ES-I3 (cell line): ENCODE data around the gene KDM5B.
"Not testable (repeated sequence)": the region's sequence is repeated elsewhere in the genome, so short reads cannot be mapped to it uniquely, and the experiment has no call there.

ENCODE experiments used
- H3K36me3 ChIP-seq: 2 replicates; pipeline ENCODE4 v1.6.1; 2013; ENCODE audit warnings: mild to moderate bottlenecking, low read length, control low read depth, moderate library complexity; ENCODE audit not compliant: insufficient read depth
- H3K4me1 ChIP-seq: 2 replicates; pipeline ENCODE4 v1.6.1; 2013; ENCODE audit warnings: mild to moderate bottlenecking, control low read depth, low read length; ENCODE audit not compliant: insufficient read depth
- H3K9ac ChIP-seq: 2 replicates; pipeline ENCODE4 v1.6.1; 2013; ENCODE audit warnings: low read depth, mild to moderate bottlenecking, low read length, moderate library complexity
- H3K9me3 ChIP-seq: 2 replicates; pipeline ENCODE4 v1.6.1; 2013; ENCODE audit warnings: mild to moderate bottlenecking, low read length, moderate library complexity; ENCODE audit not compliant: control insufficient read depth, insufficient read depth

KDM5B gene

DNA sequence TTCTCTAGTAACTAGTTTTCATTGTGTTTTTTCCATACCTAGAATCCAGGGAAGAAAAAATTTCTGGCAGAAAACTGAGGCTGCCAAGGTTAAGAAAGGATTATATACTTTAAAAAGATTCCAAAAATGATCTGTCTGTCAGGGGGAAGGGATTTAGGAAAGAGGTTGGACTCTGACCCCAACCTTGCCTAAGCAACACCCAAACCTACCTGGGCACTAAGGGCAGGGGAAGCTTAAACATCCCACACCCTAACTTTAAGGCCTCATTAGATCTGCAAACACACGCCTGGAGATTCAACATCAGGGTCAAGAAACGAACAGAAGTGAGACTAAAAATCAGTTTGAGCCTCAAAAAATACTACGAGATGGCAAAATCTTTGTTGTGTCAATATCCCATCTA is 19.4 kb downstream of the KDM5B start:
- Histone ChIP-seq H3K36me3 (no peaks in the 10 kb centered on the region), H3K4me1 (no peaks in the 10 kb centered on the region), H3K9ac (no peak overlapping the region), H3K9me3 (no peaks in the 10 kb centered on the region)

DNA sequence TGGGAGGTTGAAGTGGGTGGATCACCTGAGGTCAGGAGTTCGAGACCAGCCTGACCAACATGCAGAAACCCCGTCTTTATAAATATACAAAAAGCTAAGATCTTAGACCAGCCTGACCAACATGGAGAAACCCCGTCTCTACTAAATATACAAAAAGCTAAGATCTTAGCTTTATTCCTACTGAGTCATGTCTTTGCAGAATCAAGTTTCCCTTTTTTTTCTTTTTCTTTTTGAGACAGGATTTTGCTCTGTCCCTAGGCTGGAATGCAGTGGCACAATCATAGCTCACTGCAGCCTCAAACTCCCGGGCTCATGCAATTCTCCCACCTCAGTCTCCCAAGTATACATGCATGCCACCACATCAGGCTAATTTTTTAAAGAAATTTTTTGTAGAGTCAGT is 21.4 kb downstream of the KDM5B start:
- no peaks in the 10 kb centered on the region for H3K36me3 ChIP-seq
- no peak overlapping the region for H3K9ac ChIP-seq
- H3K4me1 ChIP-seq: no peaks in the 10 kb centered on the region
- no peaks in the 10 kb centered on the region for H3K9me3 ChIP-seq

DNA sequence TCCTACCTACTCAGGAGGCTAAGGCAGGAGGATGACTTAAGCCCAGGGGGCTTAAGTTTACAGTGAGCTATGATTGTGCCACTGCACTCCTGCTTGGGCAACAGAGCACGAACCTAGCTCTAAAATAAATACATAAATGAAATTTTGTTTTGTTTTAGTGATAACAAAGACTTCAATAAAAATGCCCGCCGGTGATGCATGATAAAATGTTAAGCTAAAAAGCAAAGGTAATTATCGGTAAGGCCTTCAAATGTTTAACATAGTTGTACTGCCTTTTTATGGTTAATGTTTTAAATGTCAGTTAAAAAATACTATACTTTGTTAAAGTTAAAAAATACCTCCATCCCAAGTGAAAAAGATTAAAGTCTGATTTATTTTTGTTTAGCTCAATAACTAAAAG is 27.0 kb downstream of the KDM5B start:
- Histone ChIP-seq H3K36me3 (0 out of 2 replicates have a peak, but pooled peaks cover 3% of the 10 kb centered on the region), H3K9me3 (no peaks in the 10 kb centered on the region), H3K9ac (no peak overlapping the region), H3K4me1 (no peaks in the 10 kb centered on the region)

DNA sequence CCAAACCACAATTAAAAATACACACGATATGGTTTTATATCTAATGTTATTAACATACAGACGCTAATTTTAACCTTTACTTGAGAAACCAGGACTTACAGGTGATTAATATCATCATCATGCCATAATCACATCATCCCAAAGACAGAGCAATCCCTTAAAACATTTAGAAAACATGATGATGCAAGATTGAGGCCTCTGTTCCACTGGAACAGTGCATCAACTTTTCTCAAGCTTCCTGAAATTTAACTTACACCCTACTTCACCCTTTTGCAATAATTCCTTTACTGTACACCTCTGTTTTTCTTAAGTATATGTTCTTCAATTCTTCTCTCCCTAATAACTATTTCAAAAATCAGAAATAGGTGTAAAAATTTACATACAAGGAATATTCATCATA is 38.1 kb downstream of the KDM5B start:
- no peaks in the 10 kb centered on the region for H3K4me1 ChIP-seq
- no peak overlapping the region for H3K9ac ChIP-seq
- peaks cover 15% of the 10 kb centered on the region for H3K36me3 ChIP-seq
- H3K9me3 ChIP-seq: no peaks in the 10 kb centered on the region

DNA sequence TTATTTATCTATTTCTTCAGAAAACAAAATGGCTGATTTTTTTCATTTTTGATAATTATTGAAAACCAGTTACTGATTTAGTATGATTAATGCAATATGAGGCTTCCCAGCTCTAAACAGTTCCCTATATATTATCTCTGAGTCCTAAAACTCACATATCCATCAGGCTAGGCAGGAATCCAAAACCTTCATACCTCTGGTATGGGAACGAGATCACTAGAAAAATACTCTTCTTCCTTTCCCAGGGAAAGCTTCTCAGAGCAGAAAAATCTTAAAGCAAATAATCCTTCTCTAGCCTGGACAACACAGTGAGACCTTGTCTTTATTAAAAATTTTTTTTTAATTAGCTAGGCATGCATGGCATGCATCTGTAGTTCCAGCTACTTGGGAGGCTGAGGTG is 42.5 kb downstream of the KDM5B start:
- Histone ChIP-seq H3K36me3 (peaks cover 11% of the 10 kb centered on the region), H3K9ac (no peak overlapping the region)

DNA sequence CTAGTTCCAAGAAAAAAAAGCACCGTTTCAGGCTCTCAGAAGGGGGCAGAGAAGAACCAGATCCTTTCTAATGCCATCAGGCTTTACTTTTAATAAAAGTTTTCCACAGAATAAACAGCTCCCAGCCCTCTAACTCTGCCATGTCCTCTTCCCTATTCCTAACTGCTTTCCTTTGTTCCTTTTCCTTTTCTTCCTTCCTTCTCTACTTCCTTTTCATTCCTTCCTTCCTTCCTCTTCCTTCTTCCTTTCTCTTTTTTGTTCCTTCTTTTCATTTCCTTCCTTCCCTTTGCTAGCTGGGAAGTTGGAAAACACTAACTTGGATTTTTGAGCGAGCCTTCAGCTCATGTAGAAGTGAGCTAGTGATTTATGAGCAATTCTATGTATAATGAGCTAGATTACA is 46.2 kb downstream of the KDM5B start:
- H3K36me3 ChIP-seq: peaks cover 25% of the 10 kb centered on the region
- no peak overlapping the region for H3K9ac ChIP-seq
- no peaks in the 10 kb centered on the region for H3K4me1 ChIP-seq
- no peaks in the 10 kb centered on the region for H3K9me3 ChIP-seq

More for the DNA sequence above, 42.5 kb downstream of the KDM5B start:
- H3K9me3 ChIP-seq: no peaks in the 10 kb centered on the region
- no peaks in the 10 kb centered on the region for H3K4me1 ChIP-seq

DNA sequence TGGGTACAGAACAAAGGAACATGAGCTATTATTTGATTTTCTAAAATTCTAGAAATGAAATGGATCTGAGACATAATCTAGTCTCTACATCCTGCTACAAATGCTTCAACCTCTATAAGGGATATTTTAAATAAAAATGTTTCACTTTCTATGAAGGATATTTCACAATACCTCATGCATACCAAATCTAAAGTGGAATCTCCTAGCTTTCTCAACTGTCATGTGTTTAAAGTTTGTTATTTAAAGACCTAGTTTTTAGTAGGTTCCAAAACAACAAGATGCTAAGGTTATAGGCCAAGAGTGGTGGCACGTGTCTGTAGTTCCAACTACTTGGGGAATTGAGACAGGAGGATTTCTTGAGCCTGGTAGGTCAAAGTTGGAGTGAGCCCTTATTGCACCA is 47.6 kb downstream of the KDM5B start:
- Histone ChIP-seq H3K36me3 (peaks cover 29% of the 10 kb centered on the region), H3K9me3 (no peaks in the 10 kb centered on the region), H3K4me1 (no peaks in the 10 kb centered on the region), H3K9ac (no peak overlapping the region)

DNA sequence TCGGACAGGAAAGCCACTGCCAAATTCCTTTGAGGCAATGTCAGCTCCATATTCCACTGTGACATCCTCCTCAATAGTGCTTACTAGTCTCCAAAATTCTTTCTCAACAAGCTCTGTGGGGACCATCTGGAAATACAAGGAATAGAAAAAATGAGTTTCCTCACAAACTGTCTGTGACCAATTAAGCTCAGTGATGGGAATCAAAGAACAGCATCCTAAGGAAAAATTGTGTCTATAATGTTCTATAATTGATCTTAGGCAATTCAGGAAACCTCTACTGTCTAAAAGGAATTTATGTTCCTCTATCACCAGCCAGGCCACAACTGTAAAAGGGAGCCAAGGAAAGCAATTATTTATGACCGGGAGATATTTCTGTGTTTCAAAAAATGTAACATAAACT is 51.8 kb downstream of the KDM5B start:
- H3K9me3 ChIP-seq: no peaks in the 10 kb centered on the region
- H3K4me1 ChIP-seq: no peaks in the 10 kb centered on the region
- H3K36me3 ChIP-seq: peaks cover 45% of the 10 kb centered on the region
- no peak overlapping the region for H3K9ac ChIP-seq

DNA sequence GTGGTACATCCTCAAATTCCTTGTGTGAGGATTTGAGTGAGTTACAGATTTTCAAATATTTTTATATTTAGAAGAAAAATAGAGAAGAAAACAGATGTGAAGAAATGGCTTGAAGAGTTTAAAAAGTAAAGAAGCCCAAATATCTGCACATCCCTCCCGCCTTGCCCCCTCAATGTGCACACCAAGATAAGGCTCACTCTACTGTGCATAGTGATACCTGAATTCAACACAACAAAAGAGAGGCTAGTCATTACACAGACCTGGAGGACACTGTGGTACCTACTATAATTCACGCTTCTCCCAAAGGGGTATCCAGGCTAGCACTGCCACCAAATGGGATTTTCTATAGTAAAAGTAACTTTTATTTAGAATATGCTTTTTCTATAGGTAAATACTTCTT is 53.9 kb downstream of the KDM5B start:
- H3K36me3 ChIP-seq: peaks cover 46% of the 10 kb centered on the region
- H3K4me1 ChIP-seq: no peaks in the 10 kb centered on the region
- no peak overlapping the region for H3K9ac ChIP-seq
- H3K9me3 ChIP-seq: no peaks in the 10 kb centered on the region

DNA sequence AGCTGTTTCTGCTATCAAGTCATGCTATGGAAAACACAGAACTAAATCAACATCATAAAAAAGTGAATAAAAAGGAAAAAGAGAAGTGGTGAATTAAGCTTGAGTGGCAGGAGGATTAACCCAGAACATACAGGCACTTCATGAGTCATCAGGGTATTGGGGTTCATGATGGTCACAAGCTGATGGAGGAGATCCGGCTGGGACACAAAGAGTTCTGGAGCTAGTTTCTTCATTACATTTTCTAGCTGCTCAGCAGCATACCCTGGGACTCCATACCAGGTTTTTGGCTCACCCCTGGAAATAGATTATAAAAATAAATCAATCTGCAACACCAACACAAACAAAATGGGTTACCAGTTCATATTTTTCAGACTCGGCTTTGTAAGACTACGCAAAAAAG is 55.4 kb downstream of the KDM5B start:
- Histone ChIP-seq H3K4me1 (no peaks in the 10 kb centered on the region), H3K9ac (no peak overlapping the region), H3K36me3 (peaks cover 47% of the 10 kb centered on the region)

DNA sequence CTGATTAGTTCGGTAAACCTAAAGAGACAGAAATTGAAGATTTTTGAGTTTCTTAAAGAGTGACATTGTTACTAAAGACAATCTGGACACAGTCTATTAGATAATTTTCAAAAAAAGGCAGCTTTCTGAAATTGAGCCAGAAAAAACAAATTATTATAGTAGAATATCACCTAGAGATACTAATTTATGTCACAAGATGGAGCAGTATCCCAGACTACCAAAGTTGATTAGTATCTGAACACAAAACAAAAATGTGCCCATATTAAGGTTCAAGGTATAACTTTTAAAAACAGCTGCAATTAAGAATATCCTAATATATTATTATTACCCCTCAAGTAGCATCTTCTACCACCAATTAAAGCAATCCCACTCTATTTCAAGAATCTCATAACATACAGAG is 57.5 kb downstream of the KDM5B start:
- peaks cover 33% of the 10 kb centered on the region for H3K36me3 ChIP-seq
- H3K9me3 ChIP-seq: no peaks in the 10 kb centered on the region
- H3K9ac ChIP-seq: no peak overlapping the region
- no peaks in the 10 kb centered on the region for H3K4me1 ChIP-seq

More for the DNA sequence above, 55.4 kb downstream of the KDM5B start:
- no peaks in the 10 kb centered on the region for H3K9me3 ChIP-seq

DNA sequence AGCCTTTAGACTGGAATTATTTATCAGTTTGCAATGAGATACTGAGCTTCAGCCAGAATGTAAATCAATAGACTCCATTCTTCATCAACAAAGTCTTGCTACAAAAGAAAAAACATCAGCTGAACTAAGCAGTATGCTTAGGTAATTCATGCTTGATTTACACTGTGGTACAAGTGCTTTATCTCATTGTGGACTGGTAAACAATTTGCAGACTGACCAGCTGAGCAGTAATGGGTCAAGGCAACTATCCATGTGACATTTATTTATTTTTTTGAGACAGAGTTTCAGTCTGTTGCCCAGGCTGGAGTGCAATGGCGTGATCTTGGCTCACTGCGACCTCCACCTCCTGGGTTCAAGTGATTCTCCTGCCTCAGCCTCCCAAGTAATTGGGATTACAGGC is 58.2 kb downstream of the KDM5B start:
- Histone ChIP-seq H3K36me3 (peaks cover 37% of the 10 kb centered on the region), H3K9me3 (no peaks in the 10 kb centered on the region), H3K4me1 (no peaks in the 10 kb centered on the region), H3K9ac (no peak overlapping the region)

DNA sequence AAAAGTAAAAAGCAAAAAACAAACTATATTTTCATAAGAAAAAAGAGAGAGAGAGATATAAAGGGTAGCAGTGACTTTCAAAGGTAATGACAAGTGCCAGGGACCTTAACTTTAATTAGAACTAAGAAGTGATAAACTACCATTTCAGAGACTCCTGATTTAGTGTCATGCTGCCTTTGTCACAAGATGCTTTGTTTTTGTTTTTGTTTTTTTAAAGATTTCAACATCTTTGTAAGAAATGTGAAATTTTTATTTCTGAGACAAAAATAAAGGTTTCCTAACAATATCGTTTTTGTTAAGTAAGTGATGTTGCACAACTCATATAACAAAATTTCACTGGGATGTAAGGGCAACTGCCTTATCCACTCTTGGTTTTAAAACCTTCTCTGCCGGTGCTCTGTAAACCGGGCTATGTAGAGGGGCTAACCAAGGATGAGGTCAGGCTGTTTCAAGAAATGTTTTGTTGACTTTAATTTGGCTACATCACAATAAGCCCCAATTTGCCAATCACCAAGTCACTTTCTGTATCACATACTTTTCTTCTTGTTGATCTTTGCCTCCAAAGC is 62.8 kb downstream of the KDM5B start:
- H3K4me1 ChIP-seq: no peaks in the 10 kb centered on the region
- H3K9ac ChIP-seq: no peak overlapping the region
- H3K9me3 ChIP-seq: no peaks in the 10 kb centered on the region; the same call in 1 of the 2 replicates
- H3K36me3 ChIP-seq: peaks cover 42% of the 10 kb centered on the region

DNA sequence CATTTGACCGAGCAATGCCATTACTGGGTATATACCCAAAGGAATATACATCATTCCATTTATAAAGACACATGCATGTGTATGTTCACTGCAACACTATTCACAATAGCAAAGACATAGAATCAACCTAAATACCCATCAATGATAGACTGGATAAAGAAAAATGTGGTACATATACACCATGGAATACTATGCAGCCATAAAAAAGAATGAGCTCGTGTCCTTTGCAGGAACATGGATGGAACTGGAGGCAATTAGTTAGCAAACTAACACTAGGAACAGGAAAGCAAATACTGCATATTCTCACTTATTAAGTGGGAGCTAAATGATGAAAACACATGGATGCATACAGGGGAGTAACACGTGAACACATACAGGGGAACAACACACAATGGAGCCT is 63.5 kb downstream of the KDM5B start:
- H3K9me3 ChIP-seq, H3K9ac ChIP-seq, H3K4me1 ChIP-seq: not testable (repeated sequence)
- peaks cover 41% of the 10 kb centered on the region for H3K36me3 ChIP-seq

DNA sequence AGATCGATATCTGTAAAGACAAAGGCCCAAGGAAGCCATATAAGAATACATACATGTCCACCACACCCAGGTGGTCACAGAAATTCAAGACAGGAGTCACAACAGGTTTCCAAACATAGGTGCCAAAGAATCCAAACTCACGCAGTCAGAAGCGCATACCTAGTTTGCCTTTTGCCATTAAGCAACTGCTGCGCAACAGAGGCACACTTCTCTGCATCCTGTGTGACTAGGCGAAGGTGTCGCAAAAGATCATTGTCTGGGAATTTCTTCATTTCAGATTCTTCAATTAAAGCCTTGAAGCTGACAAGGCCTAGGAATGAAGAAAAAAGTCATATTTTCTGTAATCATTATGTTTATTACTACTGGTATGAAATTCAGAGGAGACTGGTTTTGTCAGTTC is 65.7 kb downstream of the KDM5B start:
- Histone ChIP-seq H3K9ac (no peak overlapping the region), H3K36me3 (peaks cover 33% of the 10 kb centered on the region), H3K9me3 (no peaks in the 10 kb centered on the region; the same call in 1 of the 2 replicates), H3K4me1 (no peaks in the 10 kb centered on the region)

DNA sequence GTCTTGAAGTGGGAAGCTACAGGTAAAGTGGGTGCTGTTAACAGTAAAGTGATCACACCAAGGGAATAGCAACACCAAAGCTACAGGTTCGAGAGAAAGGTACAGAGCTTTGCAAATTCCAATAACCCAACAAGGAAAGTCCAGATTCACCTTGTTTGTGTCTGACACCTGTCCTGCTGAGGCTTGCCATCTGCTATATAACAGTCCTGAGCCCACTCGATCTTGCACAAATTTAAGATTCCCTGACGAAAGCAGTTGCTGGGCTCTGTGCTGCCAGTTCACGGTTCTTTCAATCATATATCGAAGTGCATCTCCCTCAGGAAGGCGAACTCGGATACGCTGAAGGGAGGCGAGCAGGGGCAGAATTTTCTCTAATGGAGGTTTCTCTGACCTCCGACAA is 75.0 kb downstream of the KDM5B start:
- peaks cover 75% of the 10 kb centered on the region for H3K36me3 ChIP-seq

More for the DNA sequence above, 75.0 kb downstream of the KDM5B start:
- no peaks in the 10 kb centered on the region for H3K9me3 ChIP-seq
- no peaks in the 10 kb centered on the region for H3K4me1 ChIP-seq
- H3K9ac ChIP-seq: no peak overlapping the region
